ENCODE results near the gene PTPRD. TPM values are rescaled to one million over a fixed set of nuclear protein-coding genes. Genes with fewer than 3 reads are reported as not detected.

PTPRD gene
- total RNA-seq, 1 experiment from 2014 or later: 32.5 TPM

DNA sequence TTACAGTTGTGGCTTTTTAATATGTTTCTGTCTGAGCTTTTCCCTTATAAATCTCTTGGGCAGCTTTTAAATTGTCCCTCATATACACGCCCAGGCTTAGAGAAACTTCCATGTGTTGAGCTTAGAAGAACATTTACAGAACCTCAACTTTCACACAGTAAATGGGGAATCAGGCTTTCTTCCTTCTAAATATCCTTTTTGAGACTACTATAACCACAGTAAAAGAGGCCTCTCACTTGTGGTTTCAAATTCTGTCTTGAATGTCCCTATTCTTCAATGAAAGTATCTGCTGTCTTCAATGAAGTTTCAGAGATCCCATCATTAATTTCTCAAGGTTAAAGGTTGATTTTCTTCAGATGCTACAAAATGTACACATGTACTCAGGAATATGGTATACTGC is 2224.7 kb downstream of the PTPRD start:
- Histone ChIP-seq H4K91ac (ENCODE audit: insufficient read length, low read depth, low read length) (no peak overlapping the region), H2AK5ac (ENCODE audit: insufficient read length, low read length) (no peak overlapping the region), H3K27me3 (ENCODE audit: insufficient read depth, low read length) (no peaks in the 10 kb centered on the region), H4K8ac (replicated peaks; ENCODE audit: insufficient read length, low read depth, low read length) (no peak overlapping the region), H2BK120ac (ENCODE audit: low read depth, low read length, poor library complexity, severe bottlenecking) (no peak overlapping the region), H4K20me1 (ENCODE audit: control insufficient read depth, insufficient read depth, insufficient read length) (no peaks in the 10 kb centered on the region), H3K56ac (ENCODE audit: insufficient read length, low read depth, low read length) (no peak overlapping the region), H2BK5ac (ENCODE audit: insufficient read length, low read length) (no peak overlapping the region), H3K14ac (ENCODE audit: insufficient read depth, low read length) (no peak overlapping the region), H3K4me1 (ENCODE audit: insufficient read depth, low read length) (no peaks in the 10 kb centered on the region), H3K79me2 (ENCODE audit: insufficient read depth, low read length) (no peaks in the 10 kb centered on the region), H3T11ph (ENCODE audit: low read length) (no peak overlapping the region), H4K5ac (ENCODE audit: insufficient read length, low read depth, low read length) (no peak overlapping the region), H2BK15ac (ENCODE audit: low read depth, low read length) (no peak overlapping the region), H3K9ac (ENCODE audit: extremely low read depth, insufficient read length, low read length) (no peak overlapping the region), H3K4ac (ENCODE audit: low read depth, low read length) (no peak overlapping the region), H3K4me2 (ENCODE audit: insufficient read depth, insufficient read length, low read length) (no peak overlapping the region), H2BK20ac (ENCODE audit: low read depth, low read length, poor library complexity, severe bottlenecking) (no peak overlapping the region), H3K23ac (ENCODE audit: insufficient read length, low read depth, low read length) (no peak overlapping the region), H2AFZ (ENCODE audit: low read length) (no peak overlapping the region), H3K27ac (ENCODE audit: insufficient read length, low read depth, low read length) (no peak overlapping the region), H2BK12ac (ENCODE audit: insufficient read length, low read depth, low read length) (no peak overlapping the region), H3K23me2 (ENCODE audit: insufficient read length, low read depth, low read length, poor library complexity, severe bottlenecking) (no peaks in the 10 kb centered on the region), H3K79me1 (ENCODE audit: insufficient read depth, low read depth, low read length, poor library complexity, severe bottlenecking) (no peaks in the 10 kb centered on the region), H3K9me3 (ENCODE audit: control insufficient read depth, low read depth, low read length) (no peaks in the 10 kb centered on the region), H3K18ac (ENCODE audit: insufficient read length, low read depth, low read length) (no peak overlapping the region)
- H3K9me3 Mint-ChIP-seq: no peaks in the 10 kb centered on the region
- DNase-seq: no peak
- H3K4me1 Mint-ChIP-seq: peaks cover 0 to 4% of the 10 kb centered on the region in 2 experiments; a peak in 1 of 4 replicates
- TF ChIP-seq, protein P1, sequence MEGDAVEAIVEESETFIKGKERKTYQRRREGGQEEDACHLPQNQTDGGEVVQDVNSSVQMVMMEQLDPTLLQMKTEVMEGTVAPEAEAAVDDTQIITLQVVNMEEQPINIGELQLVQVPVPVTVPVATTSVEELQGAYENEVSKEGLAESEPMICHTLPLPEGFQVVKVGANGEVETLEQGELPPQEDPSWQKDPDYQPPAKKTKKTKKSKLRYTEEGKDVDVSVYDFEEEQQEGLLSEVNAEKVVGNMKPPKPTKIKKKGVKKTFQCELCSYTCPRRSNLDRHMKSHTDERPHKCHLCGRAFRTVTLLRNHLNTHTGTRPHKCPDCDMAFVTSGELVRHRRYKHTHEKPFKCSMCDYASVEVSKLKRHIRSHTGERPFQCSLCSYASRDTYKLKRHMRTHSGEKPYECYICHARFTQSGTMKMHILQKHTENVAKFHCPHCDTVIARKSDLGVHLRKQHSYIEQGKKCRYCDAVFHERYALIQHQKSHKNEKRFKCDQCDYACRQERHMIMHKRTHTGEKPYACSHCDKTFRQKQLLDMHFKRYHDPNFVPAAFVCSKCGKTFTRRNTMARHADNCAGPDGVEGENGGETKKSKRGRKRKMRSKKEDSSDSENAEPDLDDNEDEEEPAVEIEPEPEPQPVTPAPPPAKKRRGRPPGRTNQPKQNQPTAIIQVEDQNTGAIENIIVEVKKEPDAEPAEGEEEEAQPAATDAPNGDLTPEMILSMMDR (conservative IDR thresholded peaks at IDR 0.05): no peak
- H3K27ac Mint-ChIP-seq: no peak overlapping the region
- H3K36me3 Mint-ChIP-seq (ENCODE audit: insufficient read depth in 1 of 3, low read depth in 3 of 3): no peaks in the 10 kb centered on the region; a peak in 1 of 7 replicates
- WGBS (ENCODE audit: extremely low coverage, insufficient read length, low lambda C conversion rate): no CpG with 5 or more reads among the region's 1 CpG
- no peaks in the 10 kb centered on the region for H3K27me3 Mint-ChIP-seq (ENCODE audit: low read depth)
- H3K4me3 Mint-ChIP-seq: no peak overlapping the region

All from H9 (cell line).